Osteoblast (primary cell): Measurements from ENCODE around the gene R3HCC1L. TPM values are rescaled to one million over a fixed set of nuclear protein-coding genes. Genes with fewer than 3 reads are reported as not detected.

Source experiments
- DNase-seq: peaks from one replicate; pipeline ENCODE4 v3.0.0; 2011; ENCODE audit warnings: low spot score, mixed read lengths; ENCODE audit not compliant: insufficient read length; ENCODE audit errors: missing footprints
- H2AFZ ChIP-seq: 2 replicates; pipeline ENCODE4 v1.6.0; 2011; ENCODE audit warnings: mild to moderate bottlenecking, low read length
- H3K27ac ChIP-seq: 2 replicates; pipeline ENCODE4 v1.5.1; 2011; ENCODE audit warnings: mild to moderate bottlenecking, low read depth, low read length, moderate library complexity
- H3K27me3 ChIP-seq: 2 replicates; pipeline ENCODE4 v1.6.0; 2012; ENCODE audit warnings: mild to moderate bottlenecking, control low read depth, inconsistent platforms, low read length, moderate library complexity; ENCODE audit not compliant: insufficient read depth
- H3K36me3 ChIP-seq: 2 replicates; pipeline ENCODE4 v1.5.1; 2011; ENCODE audit warnings: mild to moderate bottlenecking, low read length, control low read depth, moderate library complexity; ENCODE audit not compliant: insufficient read depth
- H3K4me1 ChIP-seq: 2 replicates; pipeline ENCODE4 v1.5.1; 2011; ENCODE audit warnings: mild to moderate bottlenecking, low read length, control low read depth, moderate library complexity; ENCODE audit not compliant: insufficient read depth
- H3K4me2 ChIP-seq: 2 replicates; pipeline ENCODE4 v1.6.0; 2011; ENCODE audit warnings: mild to moderate bottlenecking, low read length; ENCODE audit not compliant: insufficient read depth
- H3K4me3 ChIP-seq: fragments of 200-600 bp; sonication (generic); 3 replicates; pipeline ENCODE4 v1.5.1; 2012; ENCODE audit warnings: mild to moderate bottlenecking, low read length, inconsistent platforms; ENCODE audit not compliant: insufficient read depth
- H3K79me2 ChIP-seq: 2 replicates; pipeline ENCODE4 v1.6.0; 2012; ENCODE audit warnings: mild to moderate bottlenecking, low read length, control low read depth, inconsistent platforms; ENCODE audit not compliant: insufficient read depth
- H3K9me3 ChIP-seq: 2 replicates; pipeline ENCODE4 v1.5.1; 2011; ENCODE audit warnings: low read depth, low read length, control low read depth
- H4K20me1 ChIP-seq: 2 replicates; pipeline ENCODE4 v1.6.0; 2012; ENCODE audit warnings: mild to moderate bottlenecking, low read length, control low read depth; ENCODE audit not compliant: insufficient read depth
- CTCF ChIP-seq: IDR thresholded peaks from 2 replicates; pipeline ENCODE4 v1.5.1; 2011; ENCODE audit warnings: mild to moderate bottlenecking, low read depth, low read length, moderate library complexity; ENCODE audit errors: extremely low read depth
- total RNA-seq: library from RNA; depleted of rRNA; stranded (reverse); fragments of >200 nt; gene quantifications from 2 replicates; pipeline ENCODE4 v1.2.3, GENCODE V29; 2012

R3HCC1L gene
- total RNA-seq, 1 donor, result 15.9 TPM

GRCh38 chr10:98195120-98195519, 60.7 kb downstream of the R3HCC1L start:
- Histone ChIP-seq H3K79me2 (peaks cover 4% of the 10 kb centered on the region), H3K27me3 (no peaks in the 10 kb centered on the region), H3K36me3 (no peaks in the 10 kb centered on the region), H3K27ac (no peak overlapping the region), H3K9me3 (no peaks in the 10 kb centered on the region), H4K20me1 (peaks cover 1% of the 10 kb centered on the region), H2AFZ (no peak overlapping the region), H3K4me1 (no peaks in the 10 kb centered on the region), H3K4me3 (no peak overlapping the region), H3K4me2 (no peak overlapping the region)
- no peak for DNase-seq
- no peak for TF ChIP-seq CTCF

- Histone ChIP-seq H3K27me3 (no peaks in the 10 kb centered on the region), H3K4me1 (no peaks in the 10 kb centered on the region), H3K36me3 (no peaks in the 10 kb centered on the region), H3K4me3 (no peak overlapping the region), H3K4me2 (no peak overlapping the region), H2AFZ (no peak overlapping the region), H4K20me1 (peaks cover 3% of the 10 kb centered on the region), H3K9me3 (no peaks in the 10 kb centered on the region), H3K79me2 (peaks cover 6% of the 10 kb centered on the region), H3K27ac (no peak overlapping the region)
- no peak for DNase-seq
- TF ChIP-seq CTCF, result no peak
Observed at GRCh38 chr10:98196985-98197384, 62.5 kb downstream of the R3HCC1L start.

- H3K4me2 ChIP-seq, result no peak overlapping the region
- DNase-seq, result no peak
- H4K20me1 ChIP-seq, result peaks cover 3% of the 10 kb centered on the region
- peaks cover 10% of the 10 kb centered on the region for H3K79me2 ChIP-seq
- H3K27ac ChIP-seq, result no peak overlapping the region
- no peak overlapping the region for H3K4me3 ChIP-seq
- H3K36me3 ChIP-seq, result no peaks in the 10 kb centered on the region
- H3K27me3 ChIP-seq, result no peaks in the 10 kb centered on the region
- no peak for TF ChIP-seq CTCF
- H2AFZ ChIP-seq, result no peak overlapping the region
- H3K4me1 ChIP-seq, result no peaks in the 10 kb centered on the region
- H3K9me3 ChIP-seq, result no peaks in the 10 kb centered on the region
Observed at GRCh38 chr10:98201760-98202159, 67.3 kb downstream of the R3HCC1L start.

- no peak for TF ChIP-seq CTCF
- Histone ChIP-seq H3K4me3 (no peak overlapping the region), H3K27ac (no peak overlapping the region), H3K36me3 (no peaks in the 10 kb centered on the region), H4K20me1 (peaks cover 3% of the 10 kb centered on the region), H3K27me3 (no peaks in the 10 kb centered on the region), H3K79me2 (peaks cover 7% of the 10 kb centered on the region), H2AFZ (no peak overlapping the region), H3K4me1 (no peaks in the 10 kb centered on the region), H3K9me3 (no peaks in the 10 kb centered on the region), H3K4me2 (no peak overlapping the region)
- no peak for DNase-seq
Observed at GRCh38 chr10:98202378-98202777, 67.9 kb downstream of the R3HCC1L start.
